ENCODE results near the gene RLF.

Gene RLF

GRCh38 chr1:40239626-40240025 lies 78.4 kb downstream of the RLF start:
- no peak overlapping the region for H3K27ac ChIP-seq (ENCODE audit: low read length)
- H3K9me2 ChIP-seq (replicated peaks; ENCODE audit: insufficient read depth, low read length) = no peaks in the 10 kb centered on the region
- H3K36me3 ChIP-seq (replicated peaks; ENCODE audit: insufficient read depth, low read length) = peaks cover 8% of the 10 kb centered on the region
- H3K4me2 ChIP-seq (ENCODE audit: low read depth, low read length) = no peak overlapping the region
- H3K9me3 ChIP-seq (replicated peaks; ENCODE audit: insufficient read depth, low read length) = no peaks in the 10 kb centered on the region
- no peak for DNase-seq
- H3K4me1 ChIP-seq (ENCODE audit: low read length) = no peaks in the 10 kb centered on the region
- H3K79me2 ChIP-seq (ENCODE audit: low read length) = peaks cover 19% of the 10 kb centered on the region
- no peak overlapping the region for H3K9ac ChIP-seq (ENCODE audit: low read length)
- H3K27me3 ChIP-seq (replicated peaks; ENCODE audit: insufficient read depth, low read length) = no peaks in the 10 kb centered on the region
- no peak overlapping the region for H3K4me3 ChIP-seq (ENCODE audit: low read length)
- 0 out of 2 replicates have a peak, but pooled peaks cover 6% of the 10 kb centered on the region for H3F3A ChIP-seq (ENCODE audit: insufficient read depth, low read length)
- TF ChIP-seq EZH2phosphoT487 (IDR thresholded peaks at IDR 0.05; ENCODE audit: low read length) (no peak), CTCF (IDR thresholded peaks at IDR 0.05; ENCODE audit: low read length) (no peak), EZH2 (optimal IDR thresholded peaks at IDR 0.05; ENCODE audit: low read depth, low read length) (no peak)
- no peaks in the 10 kb centered on the region for H4K20me1 ChIP-seq (ENCODE audit: insufficient read depth, low read length)
- no peak overlapping the region for H2AFZ ChIP-seq (ENCODE audit: low read length)

DNA sequence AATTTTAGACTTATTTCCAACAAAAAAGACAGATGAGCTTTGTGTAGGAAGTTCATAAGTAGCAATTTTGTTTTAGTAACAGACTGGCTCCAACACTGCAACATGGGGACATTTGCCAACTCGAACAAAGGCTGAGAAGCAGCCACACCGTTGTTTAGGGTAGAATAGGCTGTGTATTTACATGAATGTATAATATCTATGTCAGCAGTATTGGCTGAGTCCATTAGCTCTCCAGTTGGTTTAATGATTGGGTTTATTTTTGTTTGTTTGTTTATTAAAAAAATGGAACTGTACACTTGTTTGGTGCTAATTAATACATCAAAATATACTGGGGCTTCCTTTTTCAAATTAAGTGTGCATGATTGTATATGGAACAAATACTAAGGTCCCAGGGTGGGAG lies 79.2 kb downstream of the RLF start:
- Histone ChIP-seq H3K9me3 (replicated peaks; ENCODE audit: insufficient read depth, low read length) (no peaks in the 10 kb centered on the region), H3K4me2 (ENCODE audit: low read depth, low read length) (no peak overlapping the region), H3K4me3 (ENCODE audit: low read length) (no peak overlapping the region), H4K20me1 (ENCODE audit: insufficient read depth, low read length) (no peaks in the 10 kb centered on the region), H3K27ac (ENCODE audit: low read length) (no peak overlapping the region), H3F3A (ENCODE audit: insufficient read depth, low read length) (0 out of 2 replicates have a peak, but pooled peaks cover 6% of the 10 kb centered on the region), H3K4me1 (ENCODE audit: low read length) (no peaks in the 10 kb centered on the region), H3K36me3 (replicated peaks; ENCODE audit: insufficient read depth, low read length) (peaks cover 8% of the 10 kb centered on the region), H2AFZ (ENCODE audit: low read length) (no peak overlapping the region), H3K9me2 (replicated peaks; ENCODE audit: insufficient read depth, low read length) (no peaks in the 10 kb centered on the region), H3K27me3 (replicated peaks; ENCODE audit: insufficient read depth, low read length) (no peaks in the 10 kb centered on the region), H3K9ac (ENCODE audit: low read length) (no peak overlapping the region), H3K79me2 (ENCODE audit: low read length) (0 out of 2 replicates have a peak, but pooled peaks cover 16% of the 10 kb centered on the region)
- TF ChIP-seq EZH2phosphoT487 (IDR thresholded peaks at IDR 0.05; ENCODE audit: low read length) (no peak), CTCF (IDR thresholded peaks at IDR 0.05; ENCODE audit: low read length) (no peak), EZH2 (optimal IDR thresholded peaks at IDR 0.05; ENCODE audit: low read depth, low read length) (no peak)
- no peak for DNase-seq

- H3K9ac ChIP-seq (ENCODE audit: low read length) = no peak overlapping the region
- H3K9me3 ChIP-seq (replicated peaks; ENCODE audit: insufficient read depth, low read length) = no peaks in the 10 kb centered on the region
- H3F3A ChIP-seq (ENCODE audit: insufficient read depth, low read length) = 0 out of 2 replicates have a peak, but pooled peaks cover 6% of the 10 kb centered on the region
- H3K4me1 ChIP-seq (ENCODE audit: low read length) = no peaks in the 10 kb centered on the region
- no peaks in the 10 kb centered on the region for H4K20me1 ChIP-seq (ENCODE audit: insufficient read depth, low read length)
- TF ChIP-seq CTCF (IDR thresholded peaks at IDR 0.05; ENCODE audit: low read length) (no peak), EZH2phosphoT487 (IDR thresholded peaks at IDR 0.05; ENCODE audit: low read length) (no peak), EZH2 (optimal IDR thresholded peaks at IDR 0.05; ENCODE audit: low read depth, low read length) (no peak)
- no peak for DNase-seq
- no peak overlapping the region for H3K4me2 ChIP-seq (ENCODE audit: low read depth, low read length)
- no peak overlapping the region for H3K4me3 ChIP-seq (ENCODE audit: low read length)
- H3K36me3 ChIP-seq (replicated peaks; ENCODE audit: insufficient read depth, low read length) = peaks cover 8% of the 10 kb centered on the region
- no peaks in the 10 kb centered on the region for H3K9me2 ChIP-seq (replicated peaks; ENCODE audit: insufficient read depth, low read length)
- H2AFZ ChIP-seq (ENCODE audit: low read length) = no peak overlapping the region
- 0 out of 2 replicates have a peak, but pooled peaks cover 11% of the 10 kb centered on the region for H3K79me2 ChIP-seq (ENCODE audit: low read length)
- no peak overlapping the region for H3K27ac ChIP-seq (ENCODE audit: low read length)
- H3K27me3 ChIP-seq (replicated peaks; ENCODE audit: insufficient read depth, low read length) = no peaks in the 10 kb centered on the region
Measured at GRCh38 chr1:40241362-40241761, 80.2 kb downstream of the RLF start.

Measured in MM.1S (cell line).